ENCODE data around the gene TTC39B.

TTC39B gene

GRCh38 chr9:15176836-15177235, 130.2 kb downstream of the TTC39B start:
- no peak for DNase-seq (ENCODE audit: low spot score)

GRCh38 chr9:15163931-15164330, 143.1 kb downstream of the TTC39B start:
- no peak for DNase-seq (ENCODE audit: low spot score)

GRCh38 chr9:15161753-15162152, 145.3 kb downstream of the TTC39B start:
- DNase-seq (ENCODE audit: low spot score) = no peak

GRCh38 chr9:15160673-15161072, 146.3 kb downstream of the TTC39B start:
- DNase-seq (ENCODE audit: low spot score) = no peak

- DNase-seq (ENCODE audit: low spot score) = no peak
These were observed 149.0 kb downstream of the TTC39B start for GRCh38 chr9:15158064-15158463.

- no peak for DNase-seq (ENCODE audit: low spot score)
These were observed 149.6 kb downstream of the TTC39B start for GRCh38 chr9:15157381-15157780.

GRCh38 chr9:15156241-15156640, 150.8 kb downstream of the TTC39B start:
- no peak for DNase-seq (ENCODE audit: low spot score)

- no peak for DNase-seq (ENCODE audit: low spot score)
These were observed 151.2 kb downstream of the TTC39B start for GRCh38 chr9:15155826-15156225.

- DNase-seq (ENCODE audit: low spot score) = no peak
These were observed 151.7 kb downstream of the TTC39B start for GRCh38 chr9:15155323-15155722.

- DNase-seq (ENCODE audit: low spot score) = no peak
These were observed 152.3 kb downstream of the TTC39B start for GRCh38 chr9:15154677-15155076.

GRCh38 chr9:15153961-15154360, 153.1 kb downstream of the TTC39B start:
- no peak for DNase-seq (ENCODE audit: low spot score)

GRCh38 chr9:15150939-15151338, 156.1 kb downstream of the TTC39B start:
- no peak for DNase-seq (ENCODE audit: low spot score)

GRCh38 chr9:15149450-15149849, 157.6 kb downstream of the TTC39B start:
- no peak for DNase-seq (ENCODE audit: low spot score)

- no peak for DNase-seq (ENCODE audit: low spot score)
These were observed 160.7 kb downstream of the TTC39B start for GRCh38 chr9:15146268-15146700.

GRCh38 chr9:15144622-15145061, 162.4 kb downstream of the TTC39B start:
- DNase-seq (ENCODE audit: low spot score) = no peak

GRCh38 chr9:15142878-15143534, 164.0 kb downstream of the TTC39B start:
- DNase-seq (ENCODE audit: low spot score) = no peak

GRCh38 chr9:15140051-15140450, 167.0 kb downstream of the TTC39B start:
- no peak for DNase-seq (ENCODE audit: low spot score)

GRCh38 chr9:15139469-15139868, 167.5 kb downstream of the TTC39B start:
- DNase-seq (ENCODE audit: low spot score) = no peak

- no peak for DNase-seq (ENCODE audit: low spot score)
These were observed 168.7 kb downstream of the TTC39B start for GRCh38 chr9:15138357-15138686.

- DNase-seq (ENCODE audit: low spot score) = no peak
These were observed 169.2 kb downstream of the TTC39B start for GRCh38 chr9:15137658-15138356.

GRCh38 chr9:15137089-15137488, 169.9 kb downstream of the TTC39B start:
- no peak for DNase-seq (ENCODE audit: low spot score)

GRCh38 chr9:15136646-15137045, 170.4 kb downstream of the TTC39B start:
- DNase-seq (ENCODE audit: low spot score) = no peak

GRCh38 chr9:15135164-15135792, 171.7 kb downstream of the TTC39B start:
- DNase-seq (ENCODE audit: low spot score) = peak; percentile 76
